ENCODE measurements around the gene EPB41L3.

- TF ChIP-seq, protein P1, sequence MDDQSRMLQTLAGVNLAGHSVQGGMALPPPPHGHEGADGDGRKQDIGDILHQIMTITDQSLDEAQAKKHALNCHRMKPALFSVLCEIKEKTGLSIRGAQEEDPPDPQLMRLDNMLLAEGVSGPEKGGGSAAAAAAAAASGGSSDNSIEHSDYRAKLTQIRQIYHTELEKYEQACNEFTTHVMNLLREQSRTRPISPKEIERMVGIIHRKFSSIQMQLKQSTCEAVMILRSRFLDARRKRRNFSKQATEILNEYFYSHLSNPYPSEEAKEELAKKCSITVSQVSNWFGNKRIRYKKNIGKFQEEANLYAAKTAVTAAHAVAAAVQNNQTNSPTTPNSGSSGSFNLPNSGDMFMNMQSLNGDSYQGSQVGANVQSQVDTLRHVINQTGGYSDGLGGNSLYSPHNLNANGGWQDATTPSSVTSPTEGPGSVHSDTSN (CRISPR knock-in tag; IDR thresholded peaks at IDR 0.05) = no peak
- TF ChIP-seq IKZF3 (tag by site-specific recombination; IDR thresholded peaks at IDR 0.05) (no peak), ZSCAN16 (tag by site-specific recombination; IDR thresholded peaks at IDR 0.05) (no peak), ZNF677 (tag by site-specific recombination; IDR thresholded peaks at IDR 0.05) (no peak), ZNF76 (tag by site-specific recombination; IDR thresholded peaks at IDR 0.05; ENCODE audit: borderline replicate concordance, low read depth) (no peak), ZNF530 (tag by site-specific recombination; IDR thresholded peaks at IDR 0.05; ENCODE audit: low read depth) (no peak)
- TF ChIP-seq, protein P2, sequence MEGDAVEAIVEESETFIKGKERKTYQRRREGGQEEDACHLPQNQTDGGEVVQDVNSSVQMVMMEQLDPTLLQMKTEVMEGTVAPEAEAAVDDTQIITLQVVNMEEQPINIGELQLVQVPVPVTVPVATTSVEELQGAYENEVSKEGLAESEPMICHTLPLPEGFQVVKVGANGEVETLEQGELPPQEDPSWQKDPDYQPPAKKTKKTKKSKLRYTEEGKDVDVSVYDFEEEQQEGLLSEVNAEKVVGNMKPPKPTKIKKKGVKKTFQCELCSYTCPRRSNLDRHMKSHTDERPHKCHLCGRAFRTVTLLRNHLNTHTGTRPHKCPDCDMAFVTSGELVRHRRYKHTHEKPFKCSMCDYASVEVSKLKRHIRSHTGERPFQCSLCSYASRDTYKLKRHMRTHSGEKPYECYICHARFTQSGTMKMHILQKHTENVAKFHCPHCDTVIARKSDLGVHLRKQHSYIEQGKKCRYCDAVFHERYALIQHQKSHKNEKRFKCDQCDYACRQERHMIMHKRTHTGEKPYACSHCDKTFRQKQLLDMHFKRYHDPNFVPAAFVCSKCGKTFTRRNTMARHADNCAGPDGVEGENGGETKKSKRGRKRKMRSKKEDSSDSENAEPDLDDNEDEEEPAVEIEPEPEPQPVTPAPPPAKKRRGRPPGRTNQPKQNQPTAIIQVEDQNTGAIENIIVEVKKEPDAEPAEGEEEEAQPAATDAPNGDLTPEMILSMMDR (tag by site-specific recombination; IDR thresholded peaks at IDR 0.05) = no peak
These were observed 5.9 kb downstream of the EPB41L3 start for GRCh38 chr18:5537860-5538259.
